Measurements from ENCODE around the gene SERPINE1. TPM values are rescaled to one million over a fixed set of nuclear protein-coding genes. Genes with fewer than 3 reads are reported as not detected.

SERPINE1 gene
- total and polyA plus RNA-seq, 2 of the 8 experiments (the other 6 are each of a cell fraction or from before 2014, with no cell fraction given), result 3.7 to 5.6 TPM

- TF ChIP-seq, protein P1, sequence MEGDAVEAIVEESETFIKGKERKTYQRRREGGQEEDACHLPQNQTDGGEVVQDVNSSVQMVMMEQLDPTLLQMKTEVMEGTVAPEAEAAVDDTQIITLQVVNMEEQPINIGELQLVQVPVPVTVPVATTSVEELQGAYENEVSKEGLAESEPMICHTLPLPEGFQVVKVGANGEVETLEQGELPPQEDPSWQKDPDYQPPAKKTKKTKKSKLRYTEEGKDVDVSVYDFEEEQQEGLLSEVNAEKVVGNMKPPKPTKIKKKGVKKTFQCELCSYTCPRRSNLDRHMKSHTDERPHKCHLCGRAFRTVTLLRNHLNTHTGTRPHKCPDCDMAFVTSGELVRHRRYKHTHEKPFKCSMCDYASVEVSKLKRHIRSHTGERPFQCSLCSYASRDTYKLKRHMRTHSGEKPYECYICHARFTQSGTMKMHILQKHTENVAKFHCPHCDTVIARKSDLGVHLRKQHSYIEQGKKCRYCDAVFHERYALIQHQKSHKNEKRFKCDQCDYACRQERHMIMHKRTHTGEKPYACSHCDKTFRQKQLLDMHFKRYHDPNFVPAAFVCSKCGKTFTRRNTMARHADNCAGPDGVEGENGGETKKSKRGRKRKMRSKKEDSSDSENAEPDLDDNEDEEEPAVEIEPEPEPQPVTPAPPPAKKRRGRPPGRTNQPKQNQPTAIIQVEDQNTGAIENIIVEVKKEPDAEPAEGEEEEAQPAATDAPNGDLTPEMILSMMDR (IDR thresholded peaks at IDR 0.05; ENCODE audit: control extremely low read depth in 1 of 3, insufficient read depth in 1 of 3, low read depth in 1 of 3, low read length in 3 of 3), result no peak
- TF ChIP-seq BACH1 (IDR thresholded peaks at IDR 0.05; ENCODE audit: low read length), result no peak
Measured at GRCh38 chr7:101087334-101088068, 39.4 kb upstream of the SERPINE1 start (continued).

Measured in H1 (cell line).